Cardiac fibroblast (primary cell): ENCODE results near the gene LARP1B.
"Not testable (repeated sequence)": the region's sequence is repeated elsewhere in the genome, so short reads cannot be mapped to it uniquely, and the experiment has no call there.

ENCODE experiments used
- DNase-seq, 2 donors: peaks; one replicate each; pipeline versions ENCODE4 v3.0.0 to v3.0.0-alpha.2; 2010; ENCODE audit warnings: low read depth in 2 of 2
- H3K4me3 ChIP-seq, 2 donors: replicated peaks in 1 of 2; 1 replicate in 1 of 2; 2 replicates in 1 of 2; pipeline ENCODE4 v1.5.1; 2011; ENCODE audit warnings: low read depth in 2 of 2, low read length in 2 of 2, mild to moderate bottlenecking in 2 of 2, moderate library complexity in 1 of 2
- TF ChIP-seq, protein P1 (sequence below): IDR thresholded peaks from one replicate; pipeline ENCODE4 v1.5.1; 2011; ENCODE audit warnings: low read depth, mild to moderate bottlenecking, low read length, inconsistent platforms

Gene LARP1B

DNA sequence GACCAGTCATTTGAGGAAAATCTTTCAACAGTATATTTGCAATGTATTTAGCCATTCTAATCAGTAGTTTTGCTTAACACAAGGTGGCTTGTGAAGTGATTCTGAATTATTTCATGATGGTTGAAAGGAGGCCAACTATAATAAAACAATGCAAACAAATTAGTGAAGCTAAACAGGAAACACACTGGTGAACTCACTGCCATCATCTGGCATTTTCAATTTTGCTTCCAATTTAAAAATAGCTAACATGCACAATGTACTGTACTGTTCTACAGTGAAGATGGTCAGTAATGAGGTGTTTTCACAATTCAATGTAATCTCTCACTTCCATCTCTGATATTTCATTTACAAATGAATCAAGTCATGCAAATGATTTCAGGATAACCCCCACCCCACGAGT lies 195.4 kb downstream of the LARP1B start:
- H3K4me3 ChIP-seq: no peak overlapping the region
- TF ChIP-seq, protein P1, sequence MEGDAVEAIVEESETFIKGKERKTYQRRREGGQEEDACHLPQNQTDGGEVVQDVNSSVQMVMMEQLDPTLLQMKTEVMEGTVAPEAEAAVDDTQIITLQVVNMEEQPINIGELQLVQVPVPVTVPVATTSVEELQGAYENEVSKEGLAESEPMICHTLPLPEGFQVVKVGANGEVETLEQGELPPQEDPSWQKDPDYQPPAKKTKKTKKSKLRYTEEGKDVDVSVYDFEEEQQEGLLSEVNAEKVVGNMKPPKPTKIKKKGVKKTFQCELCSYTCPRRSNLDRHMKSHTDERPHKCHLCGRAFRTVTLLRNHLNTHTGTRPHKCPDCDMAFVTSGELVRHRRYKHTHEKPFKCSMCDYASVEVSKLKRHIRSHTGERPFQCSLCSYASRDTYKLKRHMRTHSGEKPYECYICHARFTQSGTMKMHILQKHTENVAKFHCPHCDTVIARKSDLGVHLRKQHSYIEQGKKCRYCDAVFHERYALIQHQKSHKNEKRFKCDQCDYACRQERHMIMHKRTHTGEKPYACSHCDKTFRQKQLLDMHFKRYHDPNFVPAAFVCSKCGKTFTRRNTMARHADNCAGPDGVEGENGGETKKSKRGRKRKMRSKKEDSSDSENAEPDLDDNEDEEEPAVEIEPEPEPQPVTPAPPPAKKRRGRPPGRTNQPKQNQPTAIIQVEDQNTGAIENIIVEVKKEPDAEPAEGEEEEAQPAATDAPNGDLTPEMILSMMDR: no peak
- DNase-seq: no peak

DNA sequence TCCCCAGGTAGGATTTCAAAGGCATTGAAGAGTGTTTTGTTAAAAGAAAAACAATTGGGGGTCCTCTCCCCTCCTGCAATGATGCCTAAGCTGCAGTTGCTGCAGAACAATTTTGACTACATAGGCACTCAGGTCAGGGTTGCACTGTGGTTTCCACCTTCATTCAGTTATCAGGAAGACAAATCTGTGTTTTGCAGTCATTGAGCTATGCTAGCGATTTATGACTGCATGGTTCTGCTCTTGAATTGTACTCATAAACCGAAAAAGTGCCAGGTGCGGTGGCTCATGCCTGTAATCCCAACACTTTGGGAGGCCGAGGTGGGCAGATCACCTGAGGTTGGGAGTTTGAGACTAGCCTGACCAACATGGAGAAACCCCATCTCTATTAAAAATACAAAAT lies 197.1 kb downstream of the LARP1B start:
- H3K4me3 ChIP-seq, DNase-seq: not testable (repeated sequence)

DNA sequence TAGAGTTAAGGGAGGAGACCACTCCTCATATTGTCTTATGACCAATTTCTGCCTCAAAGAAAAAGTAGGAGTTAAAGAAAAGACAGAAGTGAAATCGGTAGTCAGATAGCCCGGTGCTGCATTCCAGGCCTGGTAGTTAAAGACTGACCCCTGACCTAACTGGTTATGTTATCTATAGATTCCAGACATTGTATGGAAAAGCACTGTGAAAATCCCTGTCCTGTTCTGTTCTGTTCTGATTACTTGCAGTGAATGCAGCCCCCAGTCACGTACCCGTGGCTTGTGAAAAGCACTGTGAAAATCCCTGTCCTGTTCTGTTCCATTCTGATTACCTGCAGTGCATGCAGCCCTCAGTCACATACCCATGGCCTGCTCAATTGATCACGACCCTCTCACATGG lies 198.8 kb downstream of the LARP1B start:
- H3K4me3 ChIP-seq, DNase-seq: not testable (repeated sequence)
